Epithelial cell of proximal tubule (primary cell): ENCODE measurements around the gene ZBED4. TPM values are rescaled to one million over a fixed set of nuclear protein-coding genes. Genes with fewer than 3 reads are reported as not detected.
A peak's percentile ranks its signal among the peaks of the same experiment; 100 is the strongest.

Experiments used
- DNase-seq: peaks from one replicate; pipeline ENCODE4 v3.0.0-alpha.2; 2011; ENCODE audit warnings: low read depth
- H3K4me3 ChIP-seq: 2 replicates; pipeline ENCODE4 v1.5.1; 2011; ENCODE audit warnings: low read depth, mild to moderate bottlenecking, low read length
- CTCF ChIP-seq: conservative IDR thresholded peaks from 2 replicates; pipeline ENCODE4 v1.5.1; 2012; ENCODE audit warnings: low read depth, mild to moderate bottlenecking, low read length
- total RNA-seq: library from RNA; depleted of rRNA; stranded (reverse); fragments of >200 nt; gene quantifications from 2 replicates; pipeline ENCODE4 v1.2.3, GENCODE V29; 2015

ZBED4 gene
- total RNA-seq, 1 donor from 2014 or later, result 14.5 TPM

- no peak for DNase-seq
- no peak for TF ChIP-seq CTCF
- H3K4me3 ChIP-seq, result peak overlapping the region; percentile 7
These were observed 82.7 kb downstream of the ZBED4 start for GRCh38 chr22:49936018-49936972.

DNA sequence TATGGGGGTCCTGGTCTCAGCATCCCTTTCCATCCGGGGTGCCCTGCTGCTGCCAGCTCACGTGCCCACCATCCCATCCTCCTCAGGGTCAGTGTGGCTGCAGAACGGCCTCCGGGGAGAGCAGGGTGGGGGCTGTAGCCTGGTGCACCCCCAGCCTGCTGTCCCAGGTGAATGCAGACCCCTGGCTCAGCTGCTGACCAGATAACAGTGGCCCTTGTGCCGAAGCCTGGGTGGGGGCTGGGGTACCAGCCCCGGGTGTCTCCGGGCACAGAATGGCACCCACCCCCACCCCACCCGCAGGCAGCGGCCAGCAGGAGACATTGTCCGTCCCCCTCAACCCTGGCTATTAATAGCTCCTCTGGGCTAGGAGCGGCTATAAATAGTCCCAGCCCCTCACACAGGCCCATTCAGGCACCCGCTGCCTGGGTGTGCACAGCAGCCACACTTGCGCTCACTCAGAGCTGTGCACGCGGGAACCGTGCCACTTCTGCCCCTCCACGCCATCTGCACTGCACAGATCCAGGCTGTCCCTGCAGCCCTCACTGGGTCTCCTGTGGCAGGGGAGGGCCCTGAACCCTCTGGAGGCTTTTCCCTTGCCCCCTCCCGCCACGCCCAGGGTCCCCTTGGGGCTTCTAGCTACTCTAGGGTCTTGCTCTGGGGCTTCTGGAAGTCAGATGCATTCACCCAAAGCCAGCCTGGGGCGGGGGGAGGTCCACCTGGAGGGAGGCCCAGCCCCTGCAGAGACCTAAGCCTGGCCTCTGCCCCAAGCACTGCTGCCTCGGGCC lies 83.5 kb downstream of the ZBED4 start:
- no peak for DNase-seq
- no peak for TF ChIP-seq CTCF
- H3K4me3 ChIP-seq, result no peak overlapping the region

DNA sequence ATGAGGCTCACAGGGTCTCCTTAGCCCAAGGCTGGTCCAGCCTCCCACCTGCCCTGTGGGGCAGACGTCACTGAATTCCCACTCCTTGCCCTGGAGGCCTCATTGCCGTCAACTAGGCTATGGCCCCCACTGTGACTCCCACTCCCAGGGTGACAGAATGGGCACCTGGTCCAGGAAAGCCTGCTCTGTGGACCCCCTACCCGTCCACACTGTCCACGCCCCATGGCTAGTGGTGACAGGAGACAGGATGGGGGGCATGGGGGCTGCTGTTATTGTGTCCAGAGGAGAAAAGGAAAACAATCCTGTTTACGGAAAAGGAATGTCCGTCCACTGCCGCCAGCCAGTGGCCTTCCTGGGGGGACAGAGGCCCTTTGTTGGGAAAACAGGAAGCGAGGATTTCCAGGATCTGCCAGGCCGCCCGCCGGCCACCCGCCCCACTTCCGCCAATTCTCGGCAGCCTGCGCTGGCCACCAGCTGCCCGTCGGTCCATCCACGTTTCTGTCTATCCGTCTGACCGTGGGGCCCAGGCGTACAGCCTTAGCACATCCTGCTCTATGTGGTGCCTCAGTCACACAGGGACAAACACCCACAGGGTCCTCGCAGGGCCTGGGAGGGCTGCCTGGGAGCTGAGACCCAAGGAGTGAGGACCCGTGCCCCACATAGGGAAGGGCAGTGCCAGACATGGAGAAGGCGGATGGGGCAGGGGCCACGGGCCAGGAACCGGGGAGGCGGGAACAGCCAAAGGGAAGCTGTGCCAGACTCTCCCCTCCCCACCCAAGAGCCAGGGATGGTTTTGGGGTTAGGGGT lies 84.3 kb downstream of the ZBED4 start:
- H3K4me3 ChIP-seq, result no peak overlapping the region
- no peak for DNase-seq
- TF ChIP-seq CTCF, result no peak

- no peak overlapping the region for H3K4me3 ChIP-seq
- DNase-seq, result no peak
- no peak for TF ChIP-seq CTCF
These were observed 85.0 kb downstream of the ZBED4 start for GRCh38 chr22:49938565-49939136.

Other genes starting within 250 kb of the ZBED4 start
- 23.1 and 41.8 TPM in 2 replicates for gene BRD1, start 26.0 kb upstream of the ZBED4 start, total RNA-seq
- 16.4 and 24.5 TPM in 2 replicates for gene ALG12, start 64.6 kb downstream of the ZBED4 start, total RNA-seq
- gene CRELD2, start 64.8 kb downstream of the ZBED4 start, total RNA-seq, result 48.8 and 54.1 TPM in 2 replicates
- gene PIM3, start 106.9 kb downstream of the ZBED4 start, total RNA-seq, result 37.5 and 49.3 TPM in 2 replicates
- gene IL17REL, start 158.9 kb downstream of the ZBED4 start, total RNA-seq, result not detected in 2 replicates
- not detected in 2 replicates for gene TTLL8, start 204.5 kb downstream of the ZBED4 start, total RNA-seq
- not detected in 2 replicates for gene MLC1, start 231.6 kb downstream of the ZBED4 start, total RNA-seq
- gene MOV10L1, start 236.2 kb downstream of the ZBED4 start, total RNA-seq, result 0.12 and 0.29 TPM in 2 replicates